ENCODE results near the gene ASTL.

DNA sequence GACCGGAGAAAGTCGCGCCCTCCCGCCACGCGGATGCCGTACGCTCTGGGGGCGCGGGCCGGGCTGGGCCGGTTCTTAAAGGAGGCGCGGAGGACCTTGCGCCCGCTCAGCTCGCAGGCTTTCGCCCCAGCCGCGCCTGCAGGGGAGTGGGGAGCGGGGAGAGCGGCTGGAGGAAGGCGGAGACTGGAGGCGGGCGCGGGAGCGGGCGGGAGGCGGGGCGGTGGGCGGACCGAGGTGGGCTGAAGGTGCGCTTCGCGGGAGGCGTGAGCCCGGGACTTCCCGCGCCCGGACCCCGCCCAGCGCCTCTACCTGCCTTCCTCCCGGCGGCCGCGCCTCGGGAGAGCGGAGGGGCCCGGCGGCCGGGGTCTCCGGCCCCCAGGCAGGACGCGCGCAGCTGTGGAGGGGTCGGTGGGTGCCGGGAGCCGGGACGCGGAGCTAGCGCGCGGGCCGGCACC is 21.9 kb downstream of the ASTL start, which contains the start of gene ADRA2B:
- TF ChIP-seq, protein P1, sequence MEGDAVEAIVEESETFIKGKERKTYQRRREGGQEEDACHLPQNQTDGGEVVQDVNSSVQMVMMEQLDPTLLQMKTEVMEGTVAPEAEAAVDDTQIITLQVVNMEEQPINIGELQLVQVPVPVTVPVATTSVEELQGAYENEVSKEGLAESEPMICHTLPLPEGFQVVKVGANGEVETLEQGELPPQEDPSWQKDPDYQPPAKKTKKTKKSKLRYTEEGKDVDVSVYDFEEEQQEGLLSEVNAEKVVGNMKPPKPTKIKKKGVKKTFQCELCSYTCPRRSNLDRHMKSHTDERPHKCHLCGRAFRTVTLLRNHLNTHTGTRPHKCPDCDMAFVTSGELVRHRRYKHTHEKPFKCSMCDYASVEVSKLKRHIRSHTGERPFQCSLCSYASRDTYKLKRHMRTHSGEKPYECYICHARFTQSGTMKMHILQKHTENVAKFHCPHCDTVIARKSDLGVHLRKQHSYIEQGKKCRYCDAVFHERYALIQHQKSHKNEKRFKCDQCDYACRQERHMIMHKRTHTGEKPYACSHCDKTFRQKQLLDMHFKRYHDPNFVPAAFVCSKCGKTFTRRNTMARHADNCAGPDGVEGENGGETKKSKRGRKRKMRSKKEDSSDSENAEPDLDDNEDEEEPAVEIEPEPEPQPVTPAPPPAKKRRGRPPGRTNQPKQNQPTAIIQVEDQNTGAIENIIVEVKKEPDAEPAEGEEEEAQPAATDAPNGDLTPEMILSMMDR (IDR thresholded peaks at IDR 0.05), result no peak
- no peak for TF ChIP-seq POLR2A (IDR thresholded peaks at IDR 0.05)

Measured in uterus (tissue), 2 donors.